Stimulated activated CD8-positive, alpha-beta memory T cell treated with anti-CD3 and anti-CD28 coated beads, Interleukin-4, amount 100 ng/mL, for 4 hours (primary cell): Measurements from ENCODE around the gene CELA2B.
"Not testable (repeated sequence)": the region's sequence is repeated elsewhere in the genome, so short reads cannot be mapped to it uniquely, and the experiment has no call there.

Source experiments
- DNase-seq, 2 donors: peaks; one replicate each; pipeline ENCODE4 v3.0.0-alpha.2; 2020; ENCODE audit warnings: low read depth in 2 of 2, low spot score in 1 of 2

CELA2B gene

GRCh38 chr1:15492596-15492995 lies 16.7 kb downstream of the CELA2B start:
- DNase-seq: no peak

DNA sequence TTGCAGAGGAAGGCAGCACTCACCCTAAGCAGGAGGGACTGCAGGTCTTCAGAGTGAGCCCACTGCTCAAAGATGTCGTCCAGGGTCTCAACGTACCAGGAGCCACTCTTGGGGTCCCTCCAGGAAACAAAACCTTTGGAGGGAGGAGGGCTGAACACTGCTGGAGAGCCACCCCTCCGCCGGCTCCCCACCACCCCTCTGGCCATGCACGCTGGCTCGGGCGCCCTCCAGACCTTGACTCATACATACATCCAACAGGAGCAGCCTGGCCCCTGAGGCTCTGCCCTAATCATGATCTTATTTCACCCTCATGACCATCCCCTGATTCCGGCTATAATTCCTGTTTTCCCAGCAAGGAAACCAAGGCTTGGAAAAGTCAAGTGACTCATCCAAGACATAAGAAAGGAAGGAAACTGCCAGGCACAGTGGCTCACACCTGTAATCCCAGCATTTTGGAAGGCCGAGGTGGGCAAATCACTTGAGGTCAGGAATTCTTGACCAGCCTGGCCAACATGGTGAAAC lies 18.0 kb downstream of the CELA2B start:
- DNase-seq: no peak

GRCh38 chr1:15500184-15501178 lies 24.6 kb downstream of the CELA2B start:
- no peak for DNase-seq

- DNase-seq: peak in 1 of 2 donors; percentile 7
Observed at GRCh38 chr1:15501208-15502032, 25.5 kb downstream of the CELA2B start.

DNA sequence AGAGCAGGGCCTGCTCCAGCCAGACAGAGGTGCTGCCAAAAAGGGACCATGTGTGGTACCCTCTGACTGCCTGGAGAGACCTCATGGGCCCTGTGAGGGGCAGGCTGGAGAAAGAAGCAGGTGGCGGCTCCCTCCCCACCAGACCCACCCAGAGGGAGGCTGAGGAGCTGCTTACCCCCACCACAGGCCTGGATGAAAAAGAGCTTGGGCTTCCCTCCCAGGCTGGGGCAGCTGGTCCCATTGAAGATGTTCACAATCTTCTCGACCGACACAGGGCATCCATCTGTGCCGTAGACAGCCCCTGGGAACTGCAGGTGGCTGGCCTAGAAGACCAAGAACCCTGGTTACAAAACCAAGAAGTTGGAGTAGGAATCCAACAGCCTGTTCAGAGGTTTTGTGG lies 28.5 kb downstream of the CELA2B start:
- DNase-seq: no peak

- DNase-seq: no peak
Observed at GRCh38 chr1:15506831-15507230, 30.9 kb downstream of the CELA2B start.

GRCh38 chr1:15507278-15507677 lies 31.4 kb downstream of the CELA2B start:
- DNase-seq: no peak

GRCh38 chr1:15508700-15509487 lies 33.0 kb downstream of the CELA2B start:
- DNase-seq: no peak

- DNase-seq: no peak
Observed at GRCh38 chr1:15509586-15509985, 33.7 kb downstream of the CELA2B start.

DNA sequence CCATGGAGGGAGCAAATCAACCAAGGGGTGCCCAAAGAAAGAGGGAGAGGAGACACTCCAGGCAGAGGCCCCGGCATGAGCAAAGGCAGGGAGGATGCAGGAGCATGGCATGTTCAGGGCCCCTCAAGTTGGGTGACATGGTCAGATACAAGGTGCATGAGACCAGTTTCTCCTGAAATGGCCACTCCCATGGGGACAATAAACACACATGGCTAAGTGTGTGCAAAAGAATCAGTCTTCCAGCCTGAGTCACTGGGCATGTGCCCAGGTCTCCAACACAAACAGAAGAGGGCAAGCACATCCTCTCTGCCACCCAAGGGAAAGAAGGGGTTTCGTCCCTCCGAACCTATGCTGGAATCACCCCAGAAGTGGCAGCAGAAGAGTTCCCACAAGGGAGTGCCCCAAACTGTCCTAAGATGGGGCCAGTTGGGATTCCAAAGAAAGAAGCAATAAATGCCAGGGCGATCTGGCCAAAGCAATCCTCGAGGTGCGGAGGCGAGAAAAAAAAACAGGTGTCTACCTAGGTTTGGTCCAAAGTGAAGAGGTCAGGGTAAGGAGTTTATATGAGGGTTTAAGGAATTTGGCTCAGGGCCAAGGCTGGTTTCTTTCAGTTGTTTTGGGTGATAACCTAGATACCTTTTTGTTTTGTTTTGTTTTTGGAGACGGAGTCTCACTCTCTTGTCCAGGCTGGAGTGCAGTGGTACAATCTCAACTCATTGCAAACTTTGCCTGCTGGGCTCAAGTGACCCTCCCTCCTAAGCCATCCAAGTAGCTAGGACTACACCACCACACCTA lies 34.9 kb downstream of the CELA2B start:
- DNase-seq: no peak

DNA sequence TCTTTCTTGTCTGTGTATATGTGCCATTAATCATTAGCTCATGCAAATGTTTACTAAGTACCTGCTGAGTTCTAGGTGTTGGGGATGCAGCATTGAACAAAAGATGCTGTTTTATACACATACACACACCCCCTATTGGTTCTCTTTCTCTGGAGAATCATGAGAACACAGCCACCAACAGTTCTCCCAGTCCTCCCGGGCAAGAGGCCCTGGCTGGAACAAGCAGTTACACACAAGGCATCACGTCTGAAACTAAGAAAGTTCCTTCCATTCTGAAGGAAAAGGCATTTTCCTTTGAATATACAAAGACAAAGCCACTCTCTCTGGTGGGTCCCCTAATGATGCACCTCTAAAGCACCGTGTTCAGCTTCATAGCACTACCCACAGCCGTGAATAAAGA lies 37.3 kb downstream of the CELA2B start:
- DNase-seq: no peak

DNA sequence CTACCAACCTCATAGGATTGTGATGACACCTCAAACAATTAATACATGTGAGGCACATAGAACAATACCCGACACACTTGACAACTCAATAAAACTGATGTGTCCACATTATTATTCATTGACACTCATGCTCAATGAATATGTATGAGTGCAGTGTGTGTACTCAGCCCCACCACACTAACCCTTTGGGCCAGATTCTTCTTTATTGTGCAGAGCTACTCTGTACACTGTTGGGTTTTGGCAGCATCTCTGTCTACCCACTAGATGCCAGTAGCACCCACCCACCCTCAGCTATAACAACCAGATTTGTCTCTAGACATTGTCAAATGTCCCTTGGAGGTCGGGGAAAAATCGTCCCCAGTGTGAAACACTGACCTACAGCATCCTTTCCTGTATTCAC lies 38.0 kb downstream of the CELA2B start:
- DNase-seq: no peak

DNA sequence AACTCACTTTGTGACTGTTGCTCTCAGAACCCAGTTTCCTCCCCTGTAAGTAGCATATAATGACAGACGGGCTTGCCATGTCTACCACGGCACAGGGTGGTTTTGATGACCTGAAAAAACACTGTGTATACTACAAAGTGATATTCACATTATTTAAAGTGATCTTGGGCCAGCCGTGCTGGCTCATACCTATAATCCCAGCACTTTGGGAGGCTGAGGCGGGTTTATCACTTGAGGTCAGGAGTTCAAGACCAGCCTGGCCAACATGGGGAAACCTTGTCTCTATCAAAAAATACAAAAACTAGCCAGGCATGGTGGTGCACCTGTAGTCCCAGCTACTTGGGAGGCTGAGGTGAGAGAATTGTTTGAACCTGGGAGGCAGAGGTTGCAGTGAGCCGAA lies 38.7 kb downstream of the CELA2B start:
- not testable (repeated sequence) for DNase-seq

GRCh38 chr1:15515022-15515663 lies 39.2 kb downstream of the CELA2B start:
- no peak for DNase-seq

DNA sequence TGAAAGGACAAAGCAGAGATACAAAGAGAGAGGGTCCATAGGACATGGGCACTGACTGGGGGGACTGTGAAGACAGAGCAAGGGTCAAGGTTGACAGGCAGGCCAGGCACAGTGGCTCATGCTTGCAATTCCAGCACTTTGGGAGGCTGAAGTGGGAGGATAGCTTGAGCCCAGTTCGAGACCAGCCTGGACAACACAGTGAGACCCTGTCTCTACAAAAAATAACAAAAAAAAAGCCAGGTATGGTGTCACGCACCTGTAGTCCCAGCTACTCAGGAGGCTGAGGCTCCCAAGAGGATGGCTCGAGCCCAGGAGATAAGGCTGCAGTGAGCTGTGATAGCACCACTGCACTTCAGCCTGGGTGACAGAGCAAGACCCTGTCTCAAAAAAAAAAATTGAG lies 43.7 kb downstream of the CELA2B start:
- no peak for DNase-seq

DNA sequence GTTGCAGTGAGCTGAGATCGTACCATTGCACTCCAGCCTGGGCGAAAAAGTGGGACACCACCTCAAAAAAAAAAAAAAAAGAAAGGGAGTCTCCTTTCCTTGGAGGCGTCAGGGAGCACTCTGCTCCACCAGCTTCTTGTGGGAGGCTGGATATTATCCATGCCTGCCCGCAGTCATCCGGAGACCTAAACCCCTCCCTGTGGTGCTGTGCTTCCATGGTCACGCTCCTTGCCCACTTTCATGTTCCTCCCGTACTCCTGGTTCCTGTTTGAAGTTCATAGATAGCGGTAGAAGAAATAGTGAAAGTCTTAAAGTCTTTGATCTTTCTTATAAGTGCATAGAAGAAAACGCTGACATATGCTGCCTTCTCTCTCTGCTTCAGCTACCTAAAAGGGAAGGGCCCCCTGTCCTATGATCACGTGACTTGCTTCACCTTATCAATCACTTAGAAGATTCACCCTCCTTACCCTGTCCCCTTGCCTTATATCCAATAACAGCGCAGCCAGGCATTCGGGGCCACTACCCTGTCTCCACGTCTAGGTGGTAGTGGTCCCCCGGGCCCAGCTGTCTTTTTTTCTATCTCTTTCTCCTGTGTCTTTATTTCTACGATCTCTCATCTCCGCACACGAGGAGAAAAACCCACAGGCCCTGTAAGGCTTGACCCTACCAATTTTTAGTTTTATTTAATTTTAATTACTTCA lies 45.5 kb downstream of the CELA2B start:
- DNase-seq: not testable (repeated sequence)

DNA sequence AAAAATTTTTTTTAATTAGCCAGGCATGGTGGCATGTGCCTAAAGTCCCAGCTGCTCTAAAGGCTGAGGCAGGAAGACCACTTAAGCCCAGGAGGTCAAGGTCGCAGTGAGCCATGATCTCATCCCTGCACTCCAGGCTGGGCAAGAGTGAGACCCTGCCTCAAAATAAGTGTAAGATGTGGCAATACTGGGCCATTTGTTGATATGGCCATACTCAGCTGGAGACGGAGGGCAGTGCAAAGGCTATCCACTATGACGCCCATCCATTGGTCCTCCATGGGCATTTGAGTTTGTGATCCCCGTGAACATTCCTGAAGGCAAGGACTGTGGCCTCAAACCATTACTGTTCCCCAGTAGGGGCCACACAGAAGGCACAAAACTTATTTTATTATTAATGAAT lies 46.6 kb downstream of the CELA2B start:
- DNase-seq: no peak

DNA sequence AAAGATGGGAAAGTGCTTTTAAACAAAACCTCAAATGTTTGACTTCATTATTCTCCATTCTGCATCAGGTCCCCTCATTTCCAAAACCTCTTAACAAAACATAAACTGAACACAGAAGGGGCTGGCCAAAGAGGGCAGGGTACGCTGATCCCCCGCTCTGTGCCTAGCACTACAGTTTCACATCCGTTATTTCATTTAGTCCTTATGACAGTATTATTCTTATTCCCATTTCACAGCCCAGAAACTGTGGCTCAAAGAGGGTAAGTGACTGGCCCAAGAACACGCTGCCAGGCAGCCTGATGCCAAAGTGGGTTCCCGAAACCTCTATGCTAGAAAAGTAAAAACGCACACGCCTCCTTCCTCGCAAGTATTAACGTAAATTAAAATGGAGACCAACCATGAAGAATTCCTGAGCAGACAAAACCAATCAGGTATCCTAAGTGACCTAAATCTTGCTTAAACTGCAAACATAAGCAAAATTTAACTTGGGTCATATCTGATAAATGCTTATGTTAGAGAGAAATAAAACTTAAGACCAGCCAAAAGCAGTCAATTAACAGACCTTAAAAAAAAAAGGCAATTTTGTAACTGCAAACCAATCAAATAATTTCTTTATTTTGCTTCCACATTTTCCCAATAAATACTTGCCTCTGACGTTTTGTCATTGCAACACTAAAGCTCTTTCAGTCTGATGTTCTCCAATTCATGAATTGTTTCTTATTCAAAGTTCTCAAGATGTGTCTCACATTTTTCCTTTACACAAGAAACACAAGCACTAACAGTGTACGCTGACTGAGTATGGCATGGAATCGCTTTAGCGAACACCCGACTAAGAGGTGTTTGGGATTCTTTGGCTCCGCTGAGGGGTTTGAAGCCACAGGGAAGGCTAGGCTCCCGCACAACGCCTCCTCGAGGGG lies 47.5 kb downstream of the CELA2B start:
- no peak for DNase-seq
